HG03135 (cell line): ENCODE data around the gene ZBTB34.
"Not testable (repeated sequence)": the region's sequence is repeated elsewhere in the genome, so short reads cannot be mapped to it uniquely, and the experiment has no call there.

ENCODE experiments used
- ATAC-seq: cut with Tn5 transposase; IDR thresholded peaks from one replicate; pipeline ENCODE4 v1.9.1; 2021; ENCODE audit warnings: mild to moderate bottlenecking, moderate library complexity; ENCODE audit not compliant: unreplicated experiment

The ZBTB34 gene

GRCh38 chr9:126860077-126860756 lies at the start of gene ZBTB34:
Gene ZBTB34 (plus strand): TSS chr9:126860639. CDS start chr9:126879400, 18,761 bp downstream.
- peak; percentile 63 for ATAC-seq

DNA sequence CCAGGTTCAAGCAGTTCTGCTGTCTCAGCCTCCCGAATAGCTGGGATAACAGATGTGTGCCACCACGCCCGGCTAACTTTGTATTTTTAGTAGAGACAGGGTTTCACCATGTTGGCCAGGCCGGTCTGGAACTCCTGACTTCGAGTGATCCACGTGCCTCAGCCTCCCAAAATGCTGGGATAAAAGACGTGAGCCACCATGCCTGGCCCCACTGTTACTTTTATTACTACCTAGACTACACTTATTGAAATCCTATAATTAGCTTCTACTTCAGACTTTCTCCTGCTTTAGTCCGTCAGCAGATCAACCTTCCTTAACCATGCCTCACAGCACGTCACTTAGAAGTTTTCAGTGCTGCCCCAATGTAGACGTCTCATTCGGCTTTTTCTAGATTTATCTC lies 47.4 kb upstream of the ZBTB34 start:
- no peak for ATAC-seq

- no peak for ATAC-seq
These were observed 46.3 kb upstream of the ZBTB34 start for GRCh38 chr9:126814091-126814490.

- ATAC-seq, result not testable (repeated sequence)
These were observed 42.8 kb upstream of the ZBTB34 start for GRCh38 chr9:126817615-126818014.

DNA sequence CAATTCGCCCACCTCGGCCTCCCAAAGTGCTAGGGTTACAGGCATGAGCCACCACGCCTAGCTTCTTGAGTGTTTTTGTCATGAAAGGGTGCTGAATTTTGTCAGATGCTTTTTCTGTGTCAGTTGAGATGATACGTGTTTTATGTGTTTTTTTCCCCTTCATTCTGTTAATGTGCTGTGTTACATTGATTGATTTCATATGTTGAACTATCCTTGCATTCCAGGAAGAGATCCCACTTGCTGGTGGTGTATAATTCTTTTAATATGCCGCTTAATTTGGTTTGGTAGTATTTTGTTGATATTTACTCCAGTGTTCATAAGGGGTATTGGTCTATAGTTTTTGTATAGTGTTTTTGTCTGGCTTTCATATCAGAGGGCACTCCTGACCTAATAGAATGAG lies 42.0 kb upstream of the ZBTB34 start:
- ATAC-seq, result no peak

- no peak for ATAC-seq
These were observed 41.0 kb upstream of the ZBTB34 start for GRCh38 chr9:126819482-126819881.

DNA sequence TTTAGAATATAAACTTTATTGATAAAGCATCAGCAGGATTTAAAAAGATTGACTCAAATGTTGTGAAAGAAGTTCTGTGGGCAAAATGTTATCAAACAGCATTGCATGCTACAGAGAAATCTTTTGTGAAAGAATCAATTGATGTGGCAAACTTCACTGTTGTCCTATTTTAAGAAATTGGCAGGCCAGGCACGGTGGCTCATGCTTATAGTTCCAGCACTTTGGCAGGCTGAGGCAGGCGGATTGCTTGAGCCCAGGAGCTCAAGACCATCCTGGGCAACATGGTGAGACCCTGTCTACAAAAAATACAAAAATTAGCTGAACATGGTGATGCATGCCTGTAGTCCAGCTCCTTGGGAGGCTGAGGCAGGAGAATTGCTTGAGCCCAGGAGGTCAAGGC lies 38.2 kb upstream of the ZBTB34 start:
- ATAC-seq, result no peak

- ATAC-seq, result no peak
These were observed 37.6 kb upstream of the ZBTB34 start for GRCh38 chr9:126822873-126823272.

DNA sequence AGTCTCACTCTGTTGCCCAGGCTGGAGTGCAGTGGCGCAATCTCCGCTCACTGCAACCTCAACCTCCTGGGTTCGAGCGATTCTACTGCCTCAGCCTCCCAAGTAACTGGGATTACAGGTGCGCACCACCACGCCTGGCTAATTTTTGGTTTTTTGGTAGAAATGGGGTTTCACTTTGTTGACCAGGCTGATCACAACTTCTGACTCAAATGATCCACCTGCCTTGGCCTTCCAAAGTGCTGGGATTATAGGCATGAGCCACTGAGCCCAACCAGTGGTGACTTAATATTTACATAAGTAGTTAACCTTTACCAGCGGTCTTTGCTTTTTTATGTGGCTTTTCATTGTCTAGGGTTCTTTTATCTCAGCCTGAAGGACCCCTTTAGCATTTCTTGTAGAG lies 36.4 kb upstream of the ZBTB34 start:
- ATAC-seq, result not testable (repeated sequence)

DNA sequence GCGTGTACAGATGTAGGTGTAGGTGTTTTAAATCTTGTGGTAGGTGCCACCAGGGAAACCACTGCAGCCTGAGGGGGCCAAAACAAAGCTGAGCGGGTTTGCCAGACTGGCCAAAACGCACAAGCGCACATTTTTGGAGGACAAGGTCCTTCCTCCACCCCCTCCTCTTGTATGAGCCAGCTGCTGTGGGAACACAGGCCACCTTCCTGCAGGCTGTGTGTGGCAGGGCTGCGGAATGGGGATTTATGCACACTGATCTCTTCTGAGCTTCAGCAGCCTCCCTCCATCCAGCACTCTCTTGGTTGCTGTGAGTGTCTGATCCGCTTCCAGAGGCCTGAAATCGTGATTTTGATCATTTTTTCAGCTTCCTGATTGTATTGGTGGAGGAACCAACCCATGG lies 33.2 kb upstream of the ZBTB34 start:
- no peak for ATAC-seq

GRCh38 chr9:126829035-126829434 lies 31.4 kb upstream of the ZBTB34 start:
- ATAC-seq, result no peak

- no peak for ATAC-seq
These were observed 29.6 kb upstream of the ZBTB34 start for GRCh38 chr9:126830827-126831226.

DNA sequence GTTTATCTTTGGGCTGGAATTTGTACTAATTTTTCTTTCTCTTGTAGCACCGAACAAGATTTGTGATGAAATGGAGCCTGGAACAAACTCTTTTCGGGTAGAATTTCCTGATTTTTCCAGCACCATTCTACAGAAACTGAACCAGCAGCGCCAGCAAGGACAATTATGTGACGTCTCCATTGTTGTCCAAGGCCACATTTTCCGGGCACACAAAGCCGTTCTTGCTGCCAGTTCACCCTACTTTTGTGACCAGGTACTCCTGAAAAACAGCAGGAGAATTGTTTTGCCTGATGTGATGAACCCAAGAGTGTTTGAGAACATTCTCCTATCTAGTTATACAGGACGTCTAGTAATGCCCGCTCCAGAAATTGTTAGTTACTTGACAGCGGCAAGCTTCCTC lies 28.0 kb upstream of the ZBTB34 start:
- no peak for ATAC-seq

- ATAC-seq, result no peak
These were observed 27.4 kb upstream of the ZBTB34 start for GRCh38 chr9:126833020-126833419.

DNA sequence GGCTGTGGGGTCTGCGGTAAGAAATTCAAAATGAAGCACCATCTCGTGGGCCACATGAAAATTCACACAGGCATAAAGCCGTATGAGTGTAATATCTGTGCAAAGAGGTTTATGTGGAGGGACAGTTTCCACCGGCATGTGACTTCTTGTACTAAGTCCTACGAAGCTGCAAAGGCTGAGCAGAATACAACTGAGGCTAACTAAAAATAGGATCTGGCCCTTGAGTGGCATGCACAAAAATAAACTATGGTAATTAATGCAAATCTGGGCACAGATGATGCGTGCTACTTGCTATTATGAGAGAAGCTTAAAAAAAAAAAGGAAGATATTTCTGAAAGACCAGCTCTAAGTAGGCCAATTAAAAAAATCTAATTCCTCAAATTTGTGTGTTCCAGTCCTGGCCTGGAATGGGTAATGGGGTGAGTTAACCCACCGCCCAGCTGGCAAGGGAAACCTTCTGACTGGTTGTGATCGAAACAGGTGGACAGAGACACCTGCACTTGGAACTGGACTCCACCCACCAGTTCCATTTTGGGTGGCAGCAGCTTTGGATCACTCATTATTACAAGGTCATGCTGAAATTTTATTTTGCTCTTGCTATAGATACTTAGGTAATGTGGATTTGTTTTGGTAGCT lies 26.6 kb upstream of the ZBTB34 start:
- ATAC-seq, result no peak

DNA sequence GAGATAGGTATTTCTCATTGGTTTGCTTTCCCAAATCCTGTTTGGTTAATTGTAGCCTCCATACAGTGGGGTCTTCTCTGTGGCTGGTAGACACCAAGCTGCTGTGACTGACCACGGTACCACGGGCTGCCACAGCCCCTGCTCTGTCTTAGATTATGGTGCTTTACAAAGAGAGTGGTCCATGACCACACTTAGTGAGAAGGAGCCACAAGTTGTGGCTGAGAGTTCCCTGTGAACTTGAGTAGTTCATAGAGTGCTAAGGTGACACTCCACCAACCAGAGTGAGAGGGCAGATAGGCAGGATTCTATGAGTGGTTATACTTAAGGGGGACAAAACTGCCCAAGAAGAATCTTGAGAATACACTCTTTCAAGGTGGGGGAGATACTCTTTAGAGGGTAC lies 25.8 kb upstream of the ZBTB34 start:
- no peak for ATAC-seq

DNA sequence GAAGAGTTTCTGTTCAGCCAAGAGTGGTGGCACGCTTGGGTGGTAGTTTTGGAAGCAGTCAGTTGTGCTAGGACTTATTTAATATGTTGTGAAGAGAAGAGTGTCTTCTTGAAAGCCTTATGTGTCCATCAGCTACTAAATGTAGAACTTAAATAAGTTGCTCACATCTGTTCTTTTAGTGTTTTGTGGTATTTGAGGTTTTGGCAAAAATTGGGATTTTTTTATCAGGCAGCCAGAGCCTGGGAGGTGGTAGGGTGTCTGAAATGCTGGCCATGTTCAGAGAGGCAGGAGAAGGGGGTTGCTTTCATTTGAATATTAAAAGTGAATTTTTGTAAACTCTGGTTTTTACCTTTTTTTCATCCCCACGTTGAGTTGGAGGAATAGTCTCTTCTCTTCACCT lies 24.2 kb upstream of the ZBTB34 start:
- ATAC-seq, result no peak

- ATAC-seq, result no peak
These were observed 22.2 kb upstream of the ZBTB34 start for GRCh38 chr9:126838055-126838811.

- ATAC-seq, result no peak
These were observed 21.5 kb upstream of the ZBTB34 start for GRCh38 chr9:126838895-126839294.

GRCh38 chr9:126839301-126839700 lies 21.1 kb upstream of the ZBTB34 start:
- no peak for ATAC-seq

GRCh38 chr9:126842220-126842842 lies 18.1 kb upstream of the ZBTB34 start:
- no peak for ATAC-seq
